Activated B cell treated with CpG ODN at 0.5 μM for 24 hours (primary cell): ENCODE measurements around the gene SRSF9. TPM values are rescaled to one million over a fixed set of nuclear protein-coding genes. Genes with fewer than 3 reads are reported as not detected.
"Not testable (repeated sequence)": the region's sequence is repeated elsewhere in the genome, so short reads cannot be mapped to it uniquely, and the experiment has no call there.

Experiments used
- ATAC-seq: fragments of 200-7000 bp; cut with Tn5 transposase; one replicate; pipeline ENCODE4 v1.10.0; 2021; ENCODE audit warnings: low read depth, mild to moderate bottlenecking, moderate library complexity
- CTCF ChIA-PET: fragments of 350-600 bp; sonication (Branson Sonifier 250); formaldehyde crosslinking; loops from one replicate; lab custom pipeline; 2021; ENCODE audit warnings: antibody characterized with exemption; lab: Charles Lee
- POLR2A ChIA-PET: fragments of 350-600 bp; sonication (Branson Sonifier 250); formaldehyde crosslinking; loops from one replicate; lab custom pipeline; 2021; ENCODE audit warnings: antibody characterized with exemption; lab: Charles Lee
- DNase-seq: peaks from one replicate; pipeline ENCODE4 v3.0.0; 2022
- H3K27ac Mint-ChIP-seq: one replicate; pipeline ENCODE4 v1.8.0; 2020; ENCODE audit warnings: mixed read lengths
- H3K27me3 Mint-ChIP-seq: one replicate; pipeline ENCODE4 v1.8.0; 2021; ENCODE audit warnings: mixed read lengths
- H3K36me3 Mint-ChIP-seq: one replicate; pipeline ENCODE4 v1.8.0; 2021; ENCODE audit warnings: low read depth, mixed read lengths
- H3K4me1 Mint-ChIP-seq: one replicate; pipeline ENCODE4 v1.8.0; 2021; ENCODE audit warnings: mixed read lengths
- H3K4me3 Mint-ChIP-seq: one replicate; pipeline ENCODE4 v1.8.0; 2020; ENCODE audit warnings: mild to moderate bottlenecking, mixed read lengths
- H3K9me3 Mint-ChIP-seq: one replicate; pipeline ENCODE4 v1.8.0; 2020; ENCODE audit warnings: mixed read lengths
- intact Hi-C: fragments of 100-400 bp; cut with micrococcal nuclease; formaldehyde crosslinking; loops from one replicate; pipeline ENCODE4 v1.15.1; 2024
- total RNA-seq: library from RNA; stranded (reverse); gene quantifications from 2 replicates; pipeline ENCODE4 v1.2.3, GENCODE V29; 2022
- TF ChIP-seq, protein P1 (sequence below): fragments of 200-600 bp; IDR thresholded peaks from one replicate; pipeline ENCODE4 v1.8.0; 2022; ENCODE audit warnings: antibody characterized with exemption, mild to moderate bottlenecking

Gene SRSF9
- total RNA-seq, 1 donor from 2014 or later: 191 TPM

DNA sequence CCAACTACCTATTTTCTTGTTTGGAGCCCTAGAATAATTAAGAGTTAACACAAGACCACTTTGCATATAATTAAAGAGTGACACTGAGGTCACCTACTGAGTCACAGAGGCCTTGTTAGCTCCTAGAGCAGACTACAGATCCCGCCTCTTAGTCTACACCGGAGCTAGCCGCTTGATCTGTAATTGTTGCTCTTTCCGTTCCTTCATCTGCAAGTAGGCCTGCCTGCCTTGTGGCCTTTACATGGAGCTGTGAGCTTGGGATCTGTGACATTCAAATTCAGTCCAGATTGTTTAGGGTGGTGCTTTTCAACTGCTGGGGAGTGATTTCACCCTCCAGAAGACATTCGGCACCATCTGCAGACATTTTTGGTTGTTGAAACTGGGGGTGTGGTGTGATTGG is 20.8 kb upstream of the SRSF9 start:
- Mint-ChIP-seq H3K36me3 (peaks cover 6% of the 10 kb centered on the region), H3K4me1 (peaks cover 6% of the 10 kb centered on the region), H3K27me3 (no peaks in the 10 kb centered on the region), H3K9me3 (no peaks in the 10 kb centered on the region), H3K27ac (no peak overlapping the region), H3K4me3 (no peak overlapping the region)
- TF ChIP-seq, protein P1, sequence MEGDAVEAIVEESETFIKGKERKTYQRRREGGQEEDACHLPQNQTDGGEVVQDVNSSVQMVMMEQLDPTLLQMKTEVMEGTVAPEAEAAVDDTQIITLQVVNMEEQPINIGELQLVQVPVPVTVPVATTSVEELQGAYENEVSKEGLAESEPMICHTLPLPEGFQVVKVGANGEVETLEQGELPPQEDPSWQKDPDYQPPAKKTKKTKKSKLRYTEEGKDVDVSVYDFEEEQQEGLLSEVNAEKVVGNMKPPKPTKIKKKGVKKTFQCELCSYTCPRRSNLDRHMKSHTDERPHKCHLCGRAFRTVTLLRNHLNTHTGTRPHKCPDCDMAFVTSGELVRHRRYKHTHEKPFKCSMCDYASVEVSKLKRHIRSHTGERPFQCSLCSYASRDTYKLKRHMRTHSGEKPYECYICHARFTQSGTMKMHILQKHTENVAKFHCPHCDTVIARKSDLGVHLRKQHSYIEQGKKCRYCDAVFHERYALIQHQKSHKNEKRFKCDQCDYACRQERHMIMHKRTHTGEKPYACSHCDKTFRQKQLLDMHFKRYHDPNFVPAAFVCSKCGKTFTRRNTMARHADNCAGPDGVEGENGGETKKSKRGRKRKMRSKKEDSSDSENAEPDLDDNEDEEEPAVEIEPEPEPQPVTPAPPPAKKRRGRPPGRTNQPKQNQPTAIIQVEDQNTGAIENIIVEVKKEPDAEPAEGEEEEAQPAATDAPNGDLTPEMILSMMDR: no peak
- POLR2A ChIA-PET: interaction anchor here (0.9 kb wide), 1 partner anchor 289 kb away, joined by 3 read pairs; the partner anchor contains the start of gene RPLP0
- DNase-seq (no peak), ATAC-seq (no peak)
- CTCF ChIA-PET: no interaction called here
- intact Hi-C loops: no loop called here

DNA sequence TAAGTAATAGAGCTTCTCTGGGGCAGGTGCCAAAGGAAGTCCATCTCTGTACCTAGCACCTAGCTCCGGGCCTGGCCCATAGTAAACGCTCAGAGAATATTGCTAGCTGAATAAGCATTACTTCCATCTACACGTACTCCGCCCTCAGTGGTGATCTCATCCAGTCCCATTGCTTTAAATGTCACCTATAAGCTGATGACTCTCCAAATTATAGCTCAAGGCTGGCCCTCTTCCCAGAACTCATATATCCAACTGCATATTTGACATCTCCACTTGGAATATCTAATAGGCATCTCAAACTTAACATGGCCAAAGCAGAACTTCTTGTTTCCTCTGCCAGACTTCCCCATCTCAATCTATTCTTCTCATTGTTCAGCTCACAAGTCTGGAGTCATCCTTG is 19.5 kb upstream of the SRSF9 start:
- intact Hi-C loops: no loop called here
- Mint-ChIP-seq H3K27ac (no peak overlapping the region), H3K4me1 (no peaks in the 10 kb centered on the region), H3K4me3 (no peak overlapping the region), H3K27me3 (no peaks in the 10 kb centered on the region), H3K36me3 (peaks cover 6% of the 10 kb centered on the region), H3K9me3 (no peaks in the 10 kb centered on the region)
- TF ChIP-seq, protein P1: no peak
- DNase-seq (no peak), ATAC-seq (no peak)
- CTCF ChIA-PET: interaction anchor here (0.6 kb wide), 1 partner anchor 60 kb away, joined by 3 read pairs; no protein-coding TSS in a partner anchor
- POLR2A ChIA-PET: interaction anchor here (0.9 kb wide), 1 partner anchor 20 kb away, joined by 3 read pairs; the partner anchor contains the start of gene SRSF9

DNA sequence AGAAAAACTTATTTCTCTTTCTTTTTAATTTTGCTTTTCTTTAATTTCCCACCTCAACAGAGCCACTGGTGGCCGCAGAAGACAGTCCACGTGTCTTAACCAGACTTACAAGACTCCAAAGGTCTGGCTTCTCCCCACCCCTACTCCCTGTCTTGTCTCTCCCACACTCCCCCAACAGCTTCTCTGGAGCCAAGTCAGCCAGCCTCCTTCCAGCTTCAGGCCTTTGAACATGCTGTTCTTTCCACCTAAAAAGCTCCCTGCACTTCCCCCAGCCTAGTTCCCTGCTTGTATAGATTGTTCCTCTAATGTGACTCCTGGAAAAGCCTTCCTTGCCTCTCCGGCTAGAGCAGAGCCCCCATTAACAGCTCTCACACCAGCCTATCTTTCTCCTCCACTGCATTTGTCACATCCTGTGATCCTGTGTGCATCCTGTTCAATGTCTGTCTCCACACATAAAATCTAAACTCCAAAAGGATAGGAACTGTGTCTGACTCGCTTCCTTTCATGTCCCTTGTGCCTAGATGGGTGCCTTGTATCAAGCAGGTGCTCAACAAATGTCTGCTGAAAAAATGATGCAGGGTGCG is 18.6 kb upstream of the SRSF9 start:
- H3K27ac Mint-ChIP-seq: no peak overlapping the region
- no peak for ATAC-seq
- POLR2A ChIA-PET: interaction anchor here (0.9 kb wide), 1 partner anchor 19 kb away, joined by 3 read pairs; the partner anchor contains the start of gene SRSF9
- H3K4me1 Mint-ChIP-seq: no peaks in the 10 kb centered on the region
- H3K4me3 Mint-ChIP-seq: no peak overlapping the region
- TF ChIP-seq, protein P1: no peak
- DNase-seq: no peak
- no peaks in the 10 kb centered on the region for H3K27me3 Mint-ChIP-seq
- no peaks in the 10 kb centered on the region for H3K9me3 Mint-ChIP-seq
- intact Hi-C loops: no loop called here
- CTCF ChIA-PET: interaction anchor here (0.6 kb wide), 1 partner anchor 59 kb away, joined by 3 read pairs; no protein-coding TSS in a partner anchor
- peaks cover 6% of the 10 kb centered on the region for H3K36me3 Mint-ChIP-seq

DNA sequence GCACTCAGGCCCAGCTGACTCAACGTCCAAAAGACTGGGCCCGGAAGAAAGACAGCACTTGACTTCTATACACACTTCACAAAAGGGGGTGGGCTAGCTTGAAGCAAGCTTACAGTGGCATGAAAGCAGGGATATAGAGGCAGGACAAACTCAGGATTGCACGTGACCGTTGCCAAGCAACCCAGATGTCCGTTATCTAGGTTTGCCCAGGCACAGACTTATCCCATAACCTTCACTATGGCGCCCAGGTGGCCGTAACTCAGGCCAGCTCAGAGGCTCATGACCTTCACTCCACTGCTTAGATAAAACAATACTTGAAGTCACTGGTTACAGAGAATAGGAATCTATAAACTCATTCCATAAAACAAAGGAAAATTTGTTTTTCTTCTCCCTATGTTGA is 18.0 kb upstream of the SRSF9 start:
- POLR2A ChIA-PET: interaction anchor here (0.6 kb wide), 1 partner anchor 12 kb away, joined by 5 read pairs; no protein-coding TSS in a partner anchor
- DNase-seq, H3K27ac Mint-ChIP-seq, H3K36me3 Mint-ChIP-seq, H3K4me1 Mint-ChIP-seq, ATAC-seq, CTCF ChIA-PET, intact Hi-C loops, H3K9me3 Mint-ChIP-seq, H3K4me3 Mint-ChIP-seq, H3K27me3 Mint-ChIP-seq: not testable (repeated sequence)

DNA sequence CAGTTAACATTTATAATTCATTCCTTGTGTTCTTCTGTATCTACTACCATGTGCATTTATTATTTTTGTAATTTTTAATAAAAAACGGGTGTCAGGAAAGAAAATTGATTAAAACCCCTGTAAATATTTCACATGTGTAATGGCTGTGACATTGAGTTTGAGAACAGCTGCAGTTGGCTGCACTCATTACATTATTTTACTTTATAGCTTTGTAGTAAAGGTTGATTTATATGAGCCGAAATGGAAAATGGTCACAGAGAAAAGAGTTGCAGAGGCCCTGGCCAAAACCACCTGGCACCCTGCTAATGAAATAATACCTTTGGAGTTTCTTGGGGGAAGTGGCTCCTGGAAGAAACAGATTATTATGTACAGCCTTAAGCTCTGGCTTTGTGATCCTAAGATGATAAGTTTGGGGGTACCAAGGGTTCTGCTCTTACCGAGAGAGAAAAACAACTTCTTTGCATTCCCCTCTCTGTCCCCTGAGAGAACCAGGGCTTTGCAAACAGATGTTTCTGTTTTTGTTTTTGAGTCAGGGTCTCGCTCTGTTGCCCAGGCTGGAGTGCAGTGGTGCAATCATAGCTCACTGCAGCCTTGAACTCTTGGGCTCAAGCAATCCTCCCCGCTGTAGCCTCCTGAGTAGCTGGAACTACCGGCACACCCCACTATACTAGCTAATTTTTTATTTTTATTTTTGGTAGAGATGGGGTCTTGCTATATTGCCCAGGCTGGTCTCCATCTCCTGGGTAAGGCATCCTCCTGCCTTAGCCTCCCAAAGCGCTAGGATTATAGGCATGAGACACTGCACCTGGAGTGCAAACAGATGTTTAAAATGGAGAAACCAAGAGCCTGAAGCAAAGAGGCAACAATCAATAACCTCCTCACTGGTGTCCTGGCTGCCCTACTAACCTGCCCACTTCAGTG is 16.7 kb upstream of the SRSF9 start:
- Mint-ChIP-seq H3K36me3 (peaks cover 2% of the 10 kb centered on the region), H3K4me1 (no peaks in the 10 kb centered on the region), H3K27me3 (no peaks in the 10 kb centered on the region), H3K27ac (no peak overlapping the region), H3K4me3 (no peak overlapping the region), H3K9me3 (no peaks in the 10 kb centered on the region)
- intact Hi-C loops: no loop called here
- ChIA-PET CTCF (no interaction called here), POLR2A (interaction anchor here (0.6 to 0.8 kb wide), 3 partner anchors 8 to 38 kb away, joined by 3 read pairs; no protein-coding TSS in a partner anchor)
- DNase-seq (no peak), ATAC-seq (no peak)
- TF ChIP-seq, protein P1: no peak
